ENCODE measurements around the gene FBXO21.

FBXO21 gene

GRCh38 chr12:117169548-117169947, 20.7 kb downstream of the FBXO21 start:
- Histone ChIP-seq H3K4me2 (ENCODE audit: low read depth, low read length, poor library complexity, severe bottlenecking) (no peak overlapping the region), H3F3A (ENCODE audit: insufficient read depth) (no peaks in the 10 kb centered on the region), H3K9ac (ENCODE audit: low read length) (no peak overlapping the region), H3K9me3 (ENCODE audit: insufficient read depth, low read length) (no peaks in the 10 kb centered on the region), H3K4me3 (ENCODE audit: insufficient read depth, low read length, poor library complexity, severe bottlenecking) (no peak overlapping the region), H3K9me2 (replicated peaks; ENCODE audit: insufficient read depth, low read length) (no peaks in the 10 kb centered on the region), H3K27ac (ENCODE audit: low read depth, low read length) (no peak overlapping the region), H3K36me3 (ENCODE audit: low read length) (peaks cover 36% of the 10 kb centered on the region; the same call in 1 of the 2 replicates), H4K20me1 (ENCODE audit: low read depth, low read length) (no peaks in the 10 kb centered on the region), H3K27me3 (ENCODE audit: low read length) (no peaks in the 10 kb centered on the region), H3K79me2 (ENCODE audit: insufficient read depth, low read length) (no peaks in the 10 kb centered on the region), H2AFZ (ENCODE audit: low read depth, low read length, severe bottlenecking) (no peak overlapping the region)
- TF ChIP-seq CTCF (IDR thresholded peaks at IDR 0.05; ENCODE audit: insufficient read depth, low read length, poor library complexity, severe bottlenecking) (no peak), EZH2phosphoT487 (conservative IDR thresholded peaks at IDR 0.05; ENCODE audit: low read length) (no peak)

DNA sequence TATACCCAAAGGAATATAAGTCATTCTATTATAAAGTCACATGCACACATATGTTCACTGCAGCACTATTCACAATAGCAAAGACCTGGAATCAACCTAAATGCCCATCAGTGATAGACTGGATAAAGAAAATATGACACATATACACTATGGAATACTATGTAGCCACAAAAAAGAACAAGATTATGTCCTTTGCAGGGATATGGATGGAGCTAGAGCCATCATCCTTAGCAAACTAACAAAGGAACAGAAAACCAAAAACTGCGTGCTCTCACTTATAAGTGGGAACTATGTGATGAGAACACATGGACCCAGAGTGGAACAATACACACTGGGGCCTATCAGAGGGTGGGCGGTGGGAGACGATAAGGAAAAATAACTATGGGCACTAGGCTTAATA, 21.3 kb downstream of the FBXO21 start:
- no peak overlapping the region for H3K4me3 ChIP-seq (ENCODE audit: insufficient read depth, low read length, poor library complexity, severe bottlenecking)
- peaks cover 30% of the 10 kb centered on the region; the same call in 1 of the 2 replicates for H3K36me3 ChIP-seq (ENCODE audit: low read length)
- H2AFZ ChIP-seq (ENCODE audit: low read depth, low read length, severe bottlenecking), result no peak overlapping the region
- no peak overlapping the region for H3K27ac ChIP-seq (ENCODE audit: low read depth, low read length)
- no peak overlapping the region for H3K4me2 ChIP-seq (ENCODE audit: low read depth, low read length, poor library complexity, severe bottlenecking)
- no peaks in the 10 kb centered on the region for H3K9me2 ChIP-seq (replicated peaks; ENCODE audit: insufficient read depth, low read length)
- H3K9me3 ChIP-seq (ENCODE audit: insufficient read depth, low read length), result no peaks in the 10 kb centered on the region
- no peaks in the 10 kb centered on the region for H3K27me3 ChIP-seq (ENCODE audit: low read length)
- no peaks in the 10 kb centered on the region for H3K79me2 ChIP-seq (ENCODE audit: insufficient read depth, low read length)
- no peaks in the 10 kb centered on the region for H3F3A ChIP-seq (ENCODE audit: insufficient read depth)
- H4K20me1 ChIP-seq (ENCODE audit: low read depth, low read length), result no peaks in the 10 kb centered on the region
- no peak overlapping the region for H3K9ac ChIP-seq (ENCODE audit: low read length)
- TF ChIP-seq CTCF (IDR thresholded peaks at IDR 0.05; ENCODE audit: insufficient read depth, low read length, poor library complexity, severe bottlenecking), result no peak
- no peak for TF ChIP-seq EZH2phosphoT487 (conservative IDR thresholded peaks at IDR 0.05; ENCODE audit: low read length)

DNA sequence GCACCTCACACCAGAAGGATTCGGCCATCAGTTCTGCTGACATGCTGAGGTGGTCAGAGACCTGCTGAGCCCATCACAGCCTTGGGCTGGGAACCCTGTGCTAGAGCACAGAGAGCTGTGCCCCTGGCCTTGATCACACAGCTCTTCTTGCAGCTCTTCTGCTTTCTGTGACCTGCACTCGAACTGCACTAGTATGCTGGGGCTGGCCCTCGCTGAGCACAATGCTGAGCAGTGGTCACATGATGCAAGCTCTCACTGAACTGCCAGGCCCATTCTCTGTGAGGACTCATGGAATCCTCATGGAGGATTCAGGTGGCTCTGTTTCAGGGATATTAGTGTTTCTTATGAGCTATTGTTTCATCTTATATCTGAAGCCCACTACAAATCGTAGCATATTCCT, 22.5 kb downstream of the FBXO21 start:
- peaks cover 24% of the 10 kb centered on the region; the same call in 1 of the 2 replicates for H3K36me3 ChIP-seq (ENCODE audit: low read length)
- H4K20me1 ChIP-seq (ENCODE audit: low read depth, low read length), result no peaks in the 10 kb centered on the region
- H3K4me3 ChIP-seq (ENCODE audit: insufficient read depth, low read length, poor library complexity, severe bottlenecking), result no peak overlapping the region
- H3K79me2 ChIP-seq (ENCODE audit: insufficient read depth, low read length), result no peaks in the 10 kb centered on the region
- H3F3A ChIP-seq (ENCODE audit: insufficient read depth), result no peaks in the 10 kb centered on the region
- no peak for TF ChIP-seq CTCF (IDR thresholded peaks at IDR 0.05; ENCODE audit: insufficient read depth, low read length, poor library complexity, severe bottlenecking)
- no peak for TF ChIP-seq EZH2phosphoT487 (conservative IDR thresholded peaks at IDR 0.05; ENCODE audit: low read length)
- H3K27ac ChIP-seq (ENCODE audit: low read depth, low read length), result no peak overlapping the region
- H3K27me3 ChIP-seq (ENCODE audit: low read length), result no peaks in the 10 kb centered on the region
- H3K9me3 ChIP-seq (ENCODE audit: insufficient read depth, low read length), result no peaks in the 10 kb centered on the region
- no peaks in the 10 kb centered on the region for H3K9me2 ChIP-seq (replicated peaks; ENCODE audit: insufficient read depth, low read length)
- no peak overlapping the region for H3K9ac ChIP-seq (ENCODE audit: low read length)
- H3K4me2 ChIP-seq (ENCODE audit: low read depth, low read length, poor library complexity, severe bottlenecking), result no peak overlapping the region
- no peak overlapping the region for H2AFZ ChIP-seq (ENCODE audit: low read depth, low read length, severe bottlenecking)
